Astrocyte (in vitro differentiated cells and primary cell): ENCODE measurements around the gene RXFP2.

ENCODE experiments used
- EZH2 ChIP-seq: IDR thresholded peaks from 2 replicates; pipeline ENCODE4 v1.6.1; 2012; ENCODE audit warnings: mild to moderate bottlenecking, low read length, inconsistent platforms; ENCODE audit not compliant: insufficient read depth
- TF ChIP-seq, protein P1 (sequence below): IDR thresholded peaks from 2 replicates; pipeline ENCODE4 v1.5.1; 2011; ENCODE audit warnings: low read depth, mild to moderate bottlenecking, inconsistent platforms, low read length, moderate library complexity; ENCODE audit not compliant: insufficient read depth

DNA sequence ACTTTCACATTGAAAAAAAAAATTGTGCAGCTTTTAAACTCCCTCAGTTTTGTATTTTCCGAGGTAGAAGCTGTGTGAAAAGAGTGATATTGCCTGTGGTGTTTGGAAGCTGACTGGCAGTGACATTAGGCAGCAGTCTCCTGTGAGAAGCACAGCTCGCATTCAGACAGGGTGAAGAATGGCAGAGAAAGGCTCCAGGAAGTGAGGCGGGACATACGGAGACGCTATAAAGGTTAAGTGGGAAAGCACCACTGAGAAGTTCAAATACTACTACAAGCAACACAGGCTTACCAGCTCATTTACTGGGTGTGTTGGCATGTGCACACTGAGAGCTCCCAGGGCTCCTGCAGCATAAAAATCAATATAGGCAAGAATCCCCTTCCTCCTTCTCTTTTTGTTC is 88.4 kb downstream of the RXFP2 start:
- TF ChIP-seq, protein P1, sequence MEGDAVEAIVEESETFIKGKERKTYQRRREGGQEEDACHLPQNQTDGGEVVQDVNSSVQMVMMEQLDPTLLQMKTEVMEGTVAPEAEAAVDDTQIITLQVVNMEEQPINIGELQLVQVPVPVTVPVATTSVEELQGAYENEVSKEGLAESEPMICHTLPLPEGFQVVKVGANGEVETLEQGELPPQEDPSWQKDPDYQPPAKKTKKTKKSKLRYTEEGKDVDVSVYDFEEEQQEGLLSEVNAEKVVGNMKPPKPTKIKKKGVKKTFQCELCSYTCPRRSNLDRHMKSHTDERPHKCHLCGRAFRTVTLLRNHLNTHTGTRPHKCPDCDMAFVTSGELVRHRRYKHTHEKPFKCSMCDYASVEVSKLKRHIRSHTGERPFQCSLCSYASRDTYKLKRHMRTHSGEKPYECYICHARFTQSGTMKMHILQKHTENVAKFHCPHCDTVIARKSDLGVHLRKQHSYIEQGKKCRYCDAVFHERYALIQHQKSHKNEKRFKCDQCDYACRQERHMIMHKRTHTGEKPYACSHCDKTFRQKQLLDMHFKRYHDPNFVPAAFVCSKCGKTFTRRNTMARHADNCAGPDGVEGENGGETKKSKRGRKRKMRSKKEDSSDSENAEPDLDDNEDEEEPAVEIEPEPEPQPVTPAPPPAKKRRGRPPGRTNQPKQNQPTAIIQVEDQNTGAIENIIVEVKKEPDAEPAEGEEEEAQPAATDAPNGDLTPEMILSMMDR = no peak
- no peak for TF ChIP-seq EZH2
